Brain microvascular endothelial cell (primary cell): Measurements from ENCODE around the gene EVI5.
"Not testable (repeated sequence)": the region's sequence is repeated elsewhere in the genome, so short reads cannot be mapped to it uniquely, and the experiment has no call there.

ENCODE experiments used
- DNase-seq: peaks from one replicate; pipeline ENCODE4 v3.0.0-alpha.2; 2020
- H3K27ac ChIP-seq: fragments of 250-450 bp; sonication (Bioruptor Pico); 2 replicates; pipeline ENCODE4 v1.5.1; 2020; ENCODE audit warnings: mild to moderate bottlenecking, moderate library complexity
- H3K27me3 ChIP-seq: fragments of 250-450 bp; sonication (Bioruptor Pico); replicated peaks from 2 replicates; pipeline ENCODE4 v1.5.1; 2020; ENCODE audit warnings: mild to moderate bottlenecking
- H3K36me3 ChIP-seq: fragments of 250-450 bp; sonication (Bioruptor Pico); replicated peaks from 2 replicates; pipeline ENCODE4 v1.5.1; 2020; ENCODE audit warnings: mild to moderate bottlenecking
- H3K4me3 ChIP-seq: 2 replicates; pipeline ENCODE4 v1.5.1; 2011; ENCODE audit warnings: low read depth, mild to moderate bottlenecking, control low read depth, low read length, moderate library complexity
- in situ Hi-C: cut with HindIII; loops from 2 replicates; pipeline ENCODE4 v1.10.0; 2017; ENCODE audit warnings: low sequenced_read_pairs, low pct_ligation_motif_present
- TF ChIP-seq, protein P1 (sequence below): IDR thresholded peaks from 2 replicates; pipeline ENCODE4 v1.5.1; 2011; ENCODE audit warnings: low read depth, mild to moderate bottlenecking, moderate library complexity, low read length, control low read depth, inconsistent platforms; ENCODE audit errors: missing control alignments

Gene EVI5

GRCh38 chr1:92728697-92729096, 56.2 kb downstream of the EVI5 start:
- H3K27me3 ChIP-seq, result no peaks in the 10 kb centered on the region
- no peak overlapping the region for H3K27ac ChIP-seq
- H3K4me3 ChIP-seq, result no peak overlapping the region
- in situ Hi-C loops, result no loop called here
- TF ChIP-seq, protein P1, sequence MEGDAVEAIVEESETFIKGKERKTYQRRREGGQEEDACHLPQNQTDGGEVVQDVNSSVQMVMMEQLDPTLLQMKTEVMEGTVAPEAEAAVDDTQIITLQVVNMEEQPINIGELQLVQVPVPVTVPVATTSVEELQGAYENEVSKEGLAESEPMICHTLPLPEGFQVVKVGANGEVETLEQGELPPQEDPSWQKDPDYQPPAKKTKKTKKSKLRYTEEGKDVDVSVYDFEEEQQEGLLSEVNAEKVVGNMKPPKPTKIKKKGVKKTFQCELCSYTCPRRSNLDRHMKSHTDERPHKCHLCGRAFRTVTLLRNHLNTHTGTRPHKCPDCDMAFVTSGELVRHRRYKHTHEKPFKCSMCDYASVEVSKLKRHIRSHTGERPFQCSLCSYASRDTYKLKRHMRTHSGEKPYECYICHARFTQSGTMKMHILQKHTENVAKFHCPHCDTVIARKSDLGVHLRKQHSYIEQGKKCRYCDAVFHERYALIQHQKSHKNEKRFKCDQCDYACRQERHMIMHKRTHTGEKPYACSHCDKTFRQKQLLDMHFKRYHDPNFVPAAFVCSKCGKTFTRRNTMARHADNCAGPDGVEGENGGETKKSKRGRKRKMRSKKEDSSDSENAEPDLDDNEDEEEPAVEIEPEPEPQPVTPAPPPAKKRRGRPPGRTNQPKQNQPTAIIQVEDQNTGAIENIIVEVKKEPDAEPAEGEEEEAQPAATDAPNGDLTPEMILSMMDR, result no peak
- no peak for DNase-seq
- H3K36me3 ChIP-seq, result peaks cover 2% of the 10 kb centered on the region

GRCh38 chr1:92723713-92724112, 61.2 kb downstream of the EVI5 start:
- H3K36me3 ChIP-seq, H3K4me3 ChIP-seq, H3K27ac ChIP-seq, in situ Hi-C loops, H3K27me3 ChIP-seq: not testable (repeated sequence)
- peak; percentile 61 for DNase-seq

GRCh38 chr1:92721886-92722285, 63.0 kb downstream of the EVI5 start:
- in situ Hi-C loops, result no loop called here
- Histone ChIP-seq H3K4me3 (no peak overlapping the region), H3K27me3 (no peaks in the 10 kb centered on the region), H3K27ac (no peak overlapping the region), H3K36me3 (no peaks in the 10 kb centered on the region)
- TF ChIP-seq, protein P1, result no peak
- DNase-seq, result no peak

GRCh38 chr1:92721157-92721556, 63.8 kb downstream of the EVI5 start:
- H3K27me3 ChIP-seq, in situ Hi-C loops, H3K36me3 ChIP-seq, DNase-seq, H3K27ac ChIP-seq, H3K4me3 ChIP-seq: not testable (repeated sequence)

- in situ Hi-C loops, H3K36me3 ChIP-seq, DNase-seq, H3K27ac ChIP-seq, H3K27me3 ChIP-seq, H3K4me3 ChIP-seq: not testable (repeated sequence)
These were observed 69.4 kb downstream of the EVI5 start for GRCh38 chr1:92715476-92715951.

DNA sequence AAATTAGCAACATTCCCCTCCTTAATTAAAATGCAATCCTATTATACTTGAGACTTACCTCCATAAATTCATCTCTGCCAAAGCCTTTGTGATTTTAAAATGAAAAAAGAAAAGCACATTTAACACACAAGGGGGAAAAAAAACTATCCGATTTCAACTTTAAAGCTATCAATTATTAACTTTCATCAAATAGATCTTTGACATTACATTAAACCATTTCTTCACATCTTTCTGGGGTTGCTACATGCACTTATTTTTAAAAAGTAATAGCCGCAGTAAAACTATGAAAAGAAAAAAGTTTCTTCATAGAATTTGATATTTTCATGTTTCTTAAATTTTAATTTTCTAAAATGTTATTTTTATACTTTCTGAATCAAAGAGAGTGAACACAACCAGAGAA, 71.0 kb downstream of the EVI5 start:
- H3K4me3 ChIP-seq, result no peak overlapping the region
- DNase-seq, result no peak
- H3K27ac ChIP-seq, result no peak overlapping the region
- H3K27me3 ChIP-seq, result no peaks in the 10 kb centered on the region
- in situ Hi-C loops, result no loop called here
- H3K36me3 ChIP-seq, result no peaks in the 10 kb centered on the region
- TF ChIP-seq, protein P1, result no peak

- no peak for DNase-seq
- TF ChIP-seq, protein P1, result no peak
- H3K4me3 ChIP-seq, result no peak overlapping the region
- H3K27me3 ChIP-seq, result no peaks in the 10 kb centered on the region
- H3K27ac ChIP-seq, result no peak overlapping the region
- in situ Hi-C loops, result no loop called here
- no peaks in the 10 kb centered on the region for H3K36me3 ChIP-seq
These were observed 73.3 kb downstream of the EVI5 start for GRCh38 chr1:92711473-92712165.
